Measurements from ENCODE around the gene RNF157.
"Not testable (repeated sequence)": the region's sequence is repeated elsewhere in the genome, so short reads cannot be mapped to it uniquely, and the experiment has no call there.

The RNF157 gene

DNA sequence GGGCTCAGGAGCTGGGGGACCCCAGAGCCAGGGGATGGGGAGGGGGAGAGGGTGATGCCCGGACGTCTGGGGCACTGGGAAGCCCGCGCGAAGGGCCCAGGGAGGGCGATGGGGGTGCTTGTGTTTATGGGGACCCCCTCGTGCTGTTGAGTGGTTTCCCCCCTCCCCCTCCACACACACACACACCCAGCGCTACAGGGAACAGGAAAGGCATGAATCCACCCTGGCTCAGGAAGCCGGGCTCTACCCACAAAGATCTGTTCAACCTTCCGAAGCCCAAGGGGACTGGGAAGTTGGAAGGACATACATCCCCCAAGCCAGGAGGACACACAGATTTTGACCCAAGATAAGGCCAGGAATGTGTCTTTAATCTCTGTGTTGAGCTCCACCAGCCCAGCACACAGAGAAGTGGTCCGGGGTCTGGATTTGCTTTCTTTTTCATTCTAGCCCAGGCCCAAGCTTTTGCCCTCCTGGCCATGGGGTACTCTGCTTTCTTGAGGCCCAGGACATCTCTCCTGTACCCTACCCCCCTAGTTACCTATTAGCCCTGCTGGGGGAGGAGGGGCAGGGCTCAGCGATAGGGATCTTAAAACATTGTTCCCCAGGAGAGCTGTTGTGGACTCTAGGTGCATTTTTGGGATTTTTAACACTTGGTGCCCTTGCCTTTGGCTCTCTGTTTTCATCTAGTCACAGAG lies 26.1 kb upstream of the RNF157 start:
- no peak for TF ChIP-seq POLR2A (IDR thresholded peaks at IDR 0.05; ENCODE audit: low read depth, low read length)
- DNase-seq (ENCODE audit: insufficient read length, low spot score): no peak
- no peak for FAIRE-seq

DNA sequence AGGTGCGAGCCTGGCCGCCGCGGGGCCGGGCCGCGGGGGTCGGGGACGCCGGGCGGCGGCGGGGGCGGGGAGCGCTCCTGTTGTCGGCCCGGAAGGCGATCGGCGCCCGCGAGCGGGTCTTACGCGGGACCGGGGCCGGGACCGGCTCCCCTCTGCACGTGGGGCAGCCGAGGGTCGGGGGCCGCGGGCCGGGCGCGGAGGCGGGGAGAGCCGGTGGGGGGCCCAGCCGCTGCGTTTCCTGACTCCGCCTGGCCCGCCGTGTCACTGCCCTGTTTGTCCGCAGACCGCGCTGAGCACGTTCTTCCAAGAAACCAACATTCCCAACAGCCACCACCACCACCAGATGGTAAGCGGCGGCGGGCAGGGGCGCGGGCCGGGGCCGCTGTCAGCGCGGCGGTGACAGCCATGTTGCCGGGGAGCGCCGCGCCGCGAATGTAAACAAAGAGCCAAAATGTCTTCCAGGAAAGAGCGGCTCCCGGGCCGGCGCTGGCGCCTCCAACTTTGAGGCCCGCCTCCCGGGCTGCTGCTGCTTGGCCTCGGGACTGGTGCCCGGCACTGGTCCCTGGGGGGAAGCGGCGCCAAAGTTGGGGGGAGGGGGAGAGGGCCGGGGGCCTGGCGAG lies 25.4 kb upstream of the RNF157 start:
- DNase-seq (ENCODE audit: insufficient read length, low spot score): no peak
- FAIRE-seq: no peak
- no peak for TF ChIP-seq POLR2A (IDR thresholded peaks at IDR 0.05; ENCODE audit: low read depth, low read length)

DNA sequence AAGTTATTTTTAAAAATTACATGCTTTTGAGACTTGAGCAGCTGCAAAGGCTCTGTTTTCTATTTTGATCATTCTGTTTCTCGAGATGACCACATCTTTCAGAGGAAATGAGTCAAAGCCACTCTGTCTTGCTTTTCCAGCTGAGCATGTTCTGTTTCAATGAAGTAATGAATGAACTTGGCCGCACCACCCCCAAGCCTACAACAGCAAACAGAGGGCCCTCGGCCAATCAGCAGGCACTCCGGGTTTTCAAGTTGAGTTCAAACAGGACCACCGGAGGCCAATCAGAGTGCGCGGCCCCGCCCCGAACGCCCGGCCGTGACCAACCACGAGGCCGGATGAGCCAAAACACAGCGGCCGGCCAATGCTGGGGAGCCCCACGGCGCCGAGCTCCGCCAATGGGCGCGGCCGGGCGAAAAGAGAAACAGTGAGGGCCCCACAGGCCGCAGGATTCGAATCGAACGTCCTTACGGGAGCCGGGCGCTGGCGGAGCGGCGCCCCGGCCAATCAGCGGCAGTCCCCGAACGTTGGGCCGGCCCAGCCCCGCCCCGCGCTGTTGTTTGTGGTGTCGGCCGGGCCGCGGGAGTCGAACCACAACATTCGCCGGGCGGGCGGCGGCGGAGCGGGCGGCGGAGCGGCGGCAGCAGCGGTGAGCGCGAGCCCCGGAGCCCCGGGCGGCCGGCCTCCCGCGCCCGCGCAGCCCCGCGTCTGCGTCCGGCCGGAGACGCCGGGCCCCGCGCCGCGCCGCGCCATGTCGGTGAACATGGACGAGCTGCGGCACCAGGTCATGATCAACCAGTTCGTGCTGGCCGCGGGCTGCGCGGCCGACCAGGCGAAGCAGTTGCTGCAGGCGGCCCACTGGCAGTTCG lies 24.7 kb upstream of the RNF157 start, which contains the start of gene UBALD2:
Gene UBALD2, plus strand, starts transcription at position 594 of the 869 bp plus-strand sequence. Its CDS starts 158 bp downstream, at position 752.
- TF ChIP-seq POLR2A (IDR thresholded peaks at IDR 0.05; ENCODE audit: low read depth, low read length): peak; percentile 74
- FAIRE-seq: no peak
- DNase-seq (ENCODE audit: insufficient read length, low spot score): peak; percentile 100

DNA sequence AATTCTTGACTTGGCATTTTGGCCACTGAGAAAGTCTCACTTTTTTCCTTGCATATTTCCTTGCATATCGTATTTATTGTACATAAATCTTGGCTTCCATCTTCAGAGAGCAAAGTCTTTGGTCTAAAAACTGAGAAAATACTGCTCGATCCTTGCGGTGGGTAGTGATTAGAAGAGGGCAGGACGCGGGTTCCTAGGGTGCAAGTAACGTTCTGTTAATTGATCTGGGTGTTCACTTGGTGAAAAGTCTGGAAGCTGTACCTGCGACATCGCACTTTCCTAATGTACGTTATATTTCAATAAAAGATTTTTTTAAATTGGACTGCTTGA lies 24.1 kb upstream of the RNF157 start:
- no peak for TF ChIP-seq POLR2A (IDR thresholded peaks at IDR 0.05; ENCODE audit: low read depth, low read length)
- no peak for DNase-seq (ENCODE audit: insufficient read length, low spot score)
- no peak for FAIRE-seq

DNA sequence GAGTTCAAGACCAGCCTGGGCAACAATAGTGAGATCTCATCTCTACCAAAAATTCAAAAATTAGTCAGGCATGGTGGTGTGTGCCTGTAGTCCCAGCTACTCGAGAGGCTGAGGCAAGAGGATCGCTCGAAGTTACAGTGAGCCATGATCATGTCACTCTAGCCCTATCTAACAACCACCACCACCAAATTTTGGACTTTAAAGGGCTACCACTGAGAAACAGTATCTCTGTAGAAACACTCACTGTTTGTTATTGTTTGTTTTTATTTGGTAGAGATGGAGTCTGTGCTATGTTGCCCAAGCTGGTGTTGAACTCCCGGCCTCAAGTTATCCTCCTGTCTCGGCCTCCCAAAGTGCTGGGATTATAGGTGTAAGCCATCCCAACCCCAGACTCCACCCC lies 23.6 kb upstream of the RNF157 start:
- no peak for DNase-seq (ENCODE audit: insufficient read length, low spot score)
- no peak for FAIRE-seq
- no peak for TF ChIP-seq POLR2A (IDR thresholded peaks at IDR 0.05; ENCODE audit: low read depth, low read length)

DNA sequence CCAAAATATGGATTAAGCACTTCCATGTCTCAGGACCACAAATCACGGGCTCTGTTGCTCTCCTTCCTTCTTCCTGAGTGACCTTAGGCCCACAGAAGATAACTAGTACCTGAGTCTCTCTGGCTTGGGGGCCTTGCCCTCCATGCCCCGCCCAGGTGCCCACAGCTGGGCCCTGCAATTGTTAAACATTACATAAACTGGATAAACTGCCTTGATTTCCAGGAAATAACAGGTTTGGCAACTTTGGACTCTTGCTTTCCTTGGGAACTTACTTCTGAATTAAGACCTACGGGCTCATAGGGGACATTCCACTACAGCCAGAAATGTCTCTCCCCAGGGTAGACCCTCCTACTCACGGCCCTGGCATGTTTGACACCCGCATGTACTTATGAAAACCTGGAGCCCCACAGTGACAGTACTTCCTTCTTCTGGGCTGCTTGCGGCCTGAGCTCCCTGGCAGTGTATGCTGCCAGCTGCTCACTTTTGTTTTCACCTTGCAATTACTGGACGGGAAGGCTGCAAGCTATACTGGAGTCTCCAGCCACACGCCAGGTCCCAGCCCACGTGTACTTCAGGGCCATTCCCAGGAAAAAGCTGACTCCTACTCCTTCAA lies 22.5 kb upstream of the RNF157 start:
- TF ChIP-seq POLR2A (IDR thresholded peaks at IDR 0.05; ENCODE audit: low read depth, low read length): no peak
- FAIRE-seq: no peak
- no peak for DNase-seq (ENCODE audit: insufficient read length, low spot score)

DNA sequence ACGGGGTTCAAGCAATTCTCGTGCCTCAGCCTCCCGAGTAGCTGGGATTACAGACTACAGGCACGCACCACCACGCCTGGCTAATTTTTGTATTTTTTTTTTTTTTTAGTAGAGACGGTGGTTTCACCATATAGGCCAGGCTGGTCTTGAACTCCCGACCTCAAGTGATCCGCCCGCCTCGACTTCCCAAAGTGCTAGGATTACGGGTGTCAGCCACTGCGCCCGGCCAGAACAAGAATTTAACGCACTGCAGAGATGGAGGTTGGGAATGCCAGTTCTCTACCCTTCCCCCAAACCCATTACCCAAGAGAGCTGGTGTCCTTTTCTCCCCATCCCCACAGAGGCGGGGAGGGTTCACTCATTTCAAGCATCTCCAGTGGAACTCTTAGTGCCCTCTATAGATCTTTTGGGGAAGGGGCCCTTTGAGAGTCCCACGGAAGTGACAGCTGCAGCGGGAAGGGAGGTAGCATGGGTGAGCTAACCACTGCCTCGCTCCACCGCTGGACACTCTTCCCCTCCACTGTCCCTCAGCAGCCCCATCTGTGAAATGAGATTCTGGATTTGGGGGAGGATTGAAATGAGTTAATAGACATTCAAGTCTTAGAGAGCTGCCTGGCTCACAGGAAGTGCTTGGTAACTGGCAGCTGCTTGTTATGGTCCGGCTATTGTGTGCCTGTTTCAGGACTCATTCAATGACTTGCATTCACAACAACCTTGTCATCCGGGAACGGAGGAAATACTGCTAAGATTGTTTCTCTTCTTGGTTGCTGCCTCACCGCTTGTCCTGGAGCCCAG lies 21.3 kb upstream of the RNF157 start:
- no peak for DNase-seq (ENCODE audit: insufficient read length, low spot score)
- TF ChIP-seq POLR2A (IDR thresholded peaks at IDR 0.05; ENCODE audit: low read depth, low read length): no peak
- FAIRE-seq: no peak

DNA sequence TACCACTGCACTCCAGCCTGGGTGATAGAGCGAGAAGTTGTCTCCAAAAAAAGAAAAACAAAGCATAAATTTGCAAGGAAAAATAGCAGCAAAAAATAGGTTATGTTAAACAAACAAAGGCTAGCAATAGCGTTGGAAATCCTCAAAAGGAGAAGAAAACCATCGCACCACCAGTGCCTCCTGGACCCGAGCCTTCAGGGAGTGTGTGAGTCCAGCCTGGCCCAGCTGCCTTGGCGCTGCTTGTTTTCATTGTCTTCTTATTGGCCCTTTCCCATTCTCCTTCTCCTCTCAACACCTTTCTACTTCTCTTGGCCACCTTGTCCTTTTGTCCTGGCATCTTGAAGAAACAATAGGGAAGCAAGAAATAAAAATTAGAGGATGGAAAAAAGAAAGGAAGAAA lies 20.4 kb upstream of the RNF157 start:
- DNase-seq (ENCODE audit: insufficient read length, low spot score) (no peak), FAIRE-seq (no peak)
- no peak for TF ChIP-seq POLR2A (IDR thresholded peaks at IDR 0.05; ENCODE audit: low read depth, low read length)

DNA sequence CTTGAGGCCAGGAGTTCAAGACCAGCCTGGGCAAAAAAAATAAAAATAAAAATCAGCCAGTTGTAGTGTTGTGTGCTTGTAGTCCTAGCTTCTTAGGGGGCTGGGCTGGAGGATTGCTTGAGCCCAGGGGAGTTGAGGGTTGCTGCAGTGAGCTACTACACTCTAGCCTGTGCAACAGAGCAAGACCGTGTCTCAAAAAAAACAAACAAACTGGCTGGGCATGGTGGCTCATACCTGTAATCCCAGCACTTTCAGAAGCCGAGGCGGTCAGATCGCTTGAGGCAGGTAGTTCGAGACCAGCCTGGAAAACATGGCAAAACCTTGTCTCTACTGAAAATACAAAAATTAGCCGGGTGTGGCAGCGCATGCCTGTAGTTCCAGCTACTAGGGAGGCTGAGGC lies 19.9 kb upstream of the RNF157 start:
- TF ChIP-seq POLR2A (IDR thresholded peaks at IDR 0.05; ENCODE audit: low read depth, low read length): no peak
- FAIRE-seq: no peak

DNA sequence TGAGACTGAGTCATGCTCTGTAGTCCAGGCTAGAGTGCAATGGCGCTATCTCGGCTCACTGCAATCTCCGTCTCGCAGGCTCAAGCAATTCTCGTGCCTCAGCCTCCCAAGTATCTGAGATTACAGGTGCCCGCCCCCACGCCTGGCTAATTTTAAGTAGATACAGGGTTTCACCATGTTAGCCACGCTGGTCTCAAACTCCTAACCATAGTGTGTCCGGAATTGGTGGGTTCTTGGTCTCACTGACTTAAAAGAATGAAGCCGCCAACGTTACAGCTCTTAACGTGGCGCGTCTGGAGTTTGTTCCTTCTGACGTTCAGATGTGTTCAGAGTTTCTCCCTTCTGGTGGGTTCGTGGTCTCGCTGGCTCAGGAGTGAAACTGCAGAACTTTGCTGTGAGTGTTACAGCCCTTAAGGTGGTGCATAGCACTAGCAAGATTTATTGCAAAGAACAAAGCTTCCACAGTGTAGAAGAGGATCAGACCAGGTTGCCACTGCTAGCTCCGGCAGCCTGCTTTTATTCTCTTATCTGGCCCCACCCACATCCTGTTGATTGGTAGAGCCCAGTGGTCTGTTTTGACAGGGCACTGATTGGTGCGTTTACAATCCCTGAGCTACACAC lies 16.2 kb upstream of the RNF157 start:
- not testable (repeated sequence) for DNase-seq (ENCODE audit: insufficient read length, low spot score); FAIRE-seq

More for the DNA sequence above, 19.9 kb upstream of the RNF157 start:
- no peak for DNase-seq (ENCODE audit: insufficient read length, low spot score)

DNA sequence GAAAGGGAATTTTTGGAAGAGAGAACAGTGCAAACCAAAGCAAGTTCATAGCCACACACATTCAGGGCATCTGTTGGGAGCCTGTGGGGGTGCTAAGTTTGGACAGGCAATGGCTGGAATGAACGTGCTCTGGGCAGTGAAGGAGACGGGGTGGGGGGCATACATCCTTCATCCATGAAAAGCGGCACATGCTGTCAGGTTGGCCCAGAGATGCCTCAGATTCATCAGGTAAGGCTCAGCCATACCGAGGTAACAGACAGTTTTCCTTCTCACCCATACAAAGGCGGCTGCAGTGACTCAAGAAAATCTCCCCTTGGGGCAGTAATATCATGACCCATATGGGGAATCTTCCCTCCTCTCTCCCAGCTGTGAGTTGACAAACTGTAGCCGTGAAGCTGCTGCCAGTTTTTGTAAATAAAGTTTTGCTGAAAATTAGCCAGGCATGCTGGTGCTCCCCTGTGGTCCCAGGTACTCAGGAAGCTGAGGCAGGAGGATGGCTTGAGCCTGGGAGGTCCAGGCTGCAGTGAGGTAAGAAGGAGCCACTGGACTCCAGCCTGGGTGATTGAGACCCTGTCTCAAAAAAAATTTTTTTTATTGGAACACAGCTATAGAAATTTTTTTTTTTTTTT lies 15.6 kb upstream of the RNF157 start:
- no peak for DNase-seq (ENCODE audit: insufficient read length, low spot score)
- no peak for FAIRE-seq
- no peak for TF ChIP-seq POLR2A (IDR thresholded peaks at IDR 0.05; ENCODE audit: low read depth, low read length)

DNA sequence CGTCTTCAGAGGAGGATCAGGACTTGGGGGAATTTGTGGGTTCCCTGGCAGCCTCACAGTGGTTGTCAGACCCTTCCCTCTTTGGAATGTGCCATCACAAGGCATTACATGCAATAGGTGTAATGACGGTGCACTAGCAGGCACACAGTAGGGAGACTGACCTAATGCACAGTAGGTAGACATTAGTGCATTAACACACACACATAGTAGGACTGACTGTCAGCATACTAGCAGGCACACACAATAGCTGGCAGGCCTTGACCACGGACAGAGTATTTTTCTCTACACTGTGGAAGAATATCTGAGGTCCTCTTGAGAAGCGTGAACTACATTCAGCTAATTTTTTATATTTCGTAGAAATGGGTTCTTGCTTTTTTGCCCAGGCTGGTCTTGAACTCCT lies 14.0 kb upstream of the RNF157 start:
- no peak for FAIRE-seq
- no peak for DNase-seq (ENCODE audit: insufficient read length, low spot score)
- TF ChIP-seq POLR2A (IDR thresholded peaks at IDR 0.05; ENCODE audit: low read depth, low read length): no peak

DNA sequence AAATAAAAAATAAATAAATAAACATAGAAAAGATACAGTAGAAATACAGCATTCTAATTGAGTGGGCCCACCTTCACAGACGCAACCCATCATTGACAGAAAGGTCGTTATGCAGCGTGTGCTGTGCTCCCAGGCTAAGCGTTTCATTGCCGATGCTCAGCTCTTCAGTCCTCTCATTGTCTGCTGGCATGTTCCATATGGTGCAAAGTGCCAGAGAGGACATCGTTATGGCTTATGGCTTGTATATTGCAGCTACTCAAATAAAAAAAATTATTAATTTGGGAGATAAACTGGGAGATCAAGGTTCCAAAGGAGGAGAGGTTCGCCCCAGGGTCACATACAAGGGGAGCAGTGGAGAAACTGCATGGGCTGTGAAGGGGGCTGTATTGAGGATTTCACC lies 13.5 kb upstream of the RNF157 start:
- TF ChIP-seq POLR2A (IDR thresholded peaks at IDR 0.05; ENCODE audit: low read depth, low read length): no peak
- DNase-seq (ENCODE audit: insufficient read length, low spot score) (no peak), FAIRE-seq (no peak)

DNA sequence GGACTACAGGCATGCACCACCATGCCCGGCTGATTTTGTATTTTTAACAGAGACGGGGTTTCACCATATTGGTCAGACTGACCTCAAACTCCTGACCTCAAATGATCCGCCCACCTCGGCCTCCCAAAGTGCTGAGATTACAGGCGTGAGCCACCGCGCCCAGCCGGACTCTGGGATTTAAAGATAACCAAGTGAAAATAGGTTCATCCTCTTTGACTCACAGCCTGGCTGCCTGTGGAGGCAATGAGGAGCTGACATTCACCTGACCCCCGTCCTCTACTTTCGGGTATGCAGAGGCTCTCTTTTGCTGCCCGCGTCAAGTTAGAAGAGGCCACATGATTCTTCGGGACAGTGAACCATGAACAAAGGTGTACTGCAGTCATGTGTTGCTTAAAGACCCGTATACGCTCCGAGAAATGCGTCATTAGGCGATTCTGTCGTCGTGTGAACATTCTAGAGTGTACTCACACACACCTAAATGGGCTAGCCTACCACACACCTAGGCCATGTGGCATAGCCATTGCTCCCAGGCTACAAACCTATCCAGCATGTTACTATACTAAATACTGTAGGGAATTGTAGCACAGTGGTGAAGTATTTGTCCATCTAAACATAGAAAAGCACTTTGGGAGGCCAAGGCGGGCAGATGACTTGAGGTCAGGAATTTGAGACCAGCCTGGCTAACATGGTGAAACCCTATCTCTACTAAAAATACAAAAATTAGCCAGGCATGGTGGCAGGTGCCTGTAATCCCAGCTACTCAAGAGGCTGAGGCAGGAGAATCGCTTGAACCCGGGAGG lies 12.9 kb upstream of the RNF157 start:
- not testable (repeated sequence) for DNase-seq (ENCODE audit: insufficient read length, low spot score); FAIRE-seq

Measured in H54 (cell line).